ENCODE results near the gene MLYCD. TPM values are rescaled to one million over a fixed set of nuclear protein-coding genes. Genes with fewer than 3 reads are reported as not detected.

MLYCD gene
- total and polyA plus RNA-seq, 10 of the 15 experiments (the other 5 are each of a cell fraction or from before 2014, with no cell fraction given): 0.21 to 3.7 (median 1.7) TPM

GRCh38 chr16:83942074-83942473 lies 43.2 kb downstream of the MLYCD start (continued):
- no peak for TF ChIP-seq TCF3 (IDR thresholded peaks at IDR 0.05; ENCODE audit: borderline replicate concordance, insufficient read depth, low read depth, low read length)
- TF ChIP-seq RELB (IDR thresholded peaks at IDR 0.05; ENCODE audit: low read depth): no peak
- no peak for TF ChIP-seq CUX1 (IDR thresholded peaks at IDR 0.05; ENCODE audit: insufficient replicate concordance, low read depth, low read length)

- in situ Hi-C loops (cut with MboI): no loop called here
- RAD21 ChIA-PET (ENCODE audit: unreplicated experiment): no interaction called here
- Histone ChIP-seq H2AFZ (ENCODE audit: control insufficient read depth, low read depth, low read length) (no peak overlapping the region), H3K36me3 (ENCODE audit: control insufficient read depth in 2 of 2, insufficient read depth in 2 of 2, low read length in 1 of 2) (no peaks in the 10 kb centered on the region), H3K79me2 (ENCODE audit: control insufficient read depth, insufficient read depth, low read length) (no peaks in the 10 kb centered on the region), H3K4me3 (no peak overlapping the region), H3K27me3 (replicated peaks in 1 of 2; ENCODE audit: control insufficient read depth in 2 of 2, insufficient read depth in 2 of 2, low read length in 1 of 2) (no peaks in the 10 kb centered on the region; a peak in 1 of 4 replicates), H3K27ac (ENCODE audit: control insufficient read depth, insufficient read depth) (no peak overlapping the region), H3K9me3 (replicated peaks; ENCODE audit: control insufficient read depth, insufficient read depth, low read length) (no peaks in the 10 kb centered on the region), H3K4me2 (ENCODE audit: control insufficient read depth, insufficient read depth) (no peak overlapping the region), H3K4me1 (ENCODE audit: control insufficient read depth, insufficient read depth, low read length) (no peaks in the 10 kb centered on the region), H4K20me1 (ENCODE audit: control insufficient read depth, insufficient read depth) (no peaks in the 10 kb centered on the region), H3K9ac (ENCODE audit: control insufficient read depth, insufficient read depth, low read length) (no peak overlapping the region)
- SMC1A ChIA-PET (ENCODE audit: uncharacterized antibody, unreplicated experiment): no interaction called here
- FAIRE-seq (no peak), ATAC-seq (no peak), DNase-seq (ENCODE audit: low read depth, low spot score) (no peak)
- 35% methylated on average over 11 of the region's 11 CpGs for WGBS (ENCODE audit: insufficient coverage, insufficient replicate concordance, low lambda C conversion rate, missing lambda C conversion rate)
- CTCF ChIA-PET: no interaction called here
- POLR2A ChIA-PET: no interaction called here
- no TSS peak for BruUV-seq (replicated peaks)
- intact Hi-C loops (cut with micrococcal nuclease; ENCODE audit: unreplicated experiment): no loop called here
- no peak for TF ChIP-seq POLR2AphosphoS2 (IDR thresholded peaks at IDR 0.05; ENCODE audit: low read depth, low read length)
- no peak for TF ChIP-seq ETV6 (conservative IDR thresholded peaks at IDR 0.05 in 1 of 2, IDR thresholded peaks at IDR 0.05 in 1 of 2; ENCODE audit: borderline replicate concordance in 1 of 2, low read depth in 1 of 2)
- no peak for TF ChIP-seq POLR2A (IDR thresholded peaks at IDR 0.05; ENCODE audit: low read depth, low read length)
- no peak for TF ChIP-seq CBX5 (IDR thresholded peaks at IDR 0.05; ENCODE audit: low read depth)
- TF ChIP-seq ZNF207 (IDR thresholded peaks at IDR 0.05; ENCODE audit: borderline replicate concordance): no peak
- TF ChIP-seq BHLHE40 (IDR thresholded peaks at IDR 0.05; ENCODE audit: borderline replicate concordance in 1 of 2, low read depth in 2 of 2, low read length in 1 of 2): no peak
- TF ChIP-seq MEF2B (IDR thresholded peaks at IDR 0.05; ENCODE audit: partially characterized antibody, poor library complexity, severe bottlenecking): no peak
- no peak for TF ChIP-seq LARP7 (IDR thresholded peaks at IDR 0.05)
- TF ChIP-seq RUNX3 (IDR thresholded peaks at IDR 0.05; ENCODE audit: low read length): no peak
- no peak for TF ChIP-seq KDM1A (IDR thresholded peaks at IDR 0.05; ENCODE audit: borderline replicate concordance)
- TF ChIP-seq CHD1 (IDR thresholded peaks at IDR 0.05; ENCODE audit: low read depth, low read length): no peak
- TF ChIP-seq RELA (IDR thresholded peaks at IDR 0.05; ENCODE audit: borderline replicate concordance, partially characterized antibody): no peak
- TF ChIP-seq ZNF217 (IDR thresholded peaks at IDR 0.05): no peak
Measured at GRCh38 chr16:83942815-83943515, 44.0 kb downstream of the MLYCD start.

All from GM12878 (cell line).